PC-3 (cell line): ENCODE data around the gene HIPK1. TPM values are rescaled to one million over a fixed set of nuclear protein-coding genes. Genes with fewer than 3 reads are reported as not detected.

ENCODE experiments used
- ATAC-seq: fragments of 200-7000 bp; cut with Tn5 transposase; 2 replicates; pipeline ENCODE4 v1.9.1; 2020; ENCODE audit warnings: mild to moderate bottlenecking, moderate library complexity
- BruUV-seq: library from RNA; stranded (reverse); fragments of 400-500 nt; replicated peaks from 2 replicates; lab custom pipeline; 2021; lab: Mats Ljungman, UMichigan
- CTCF ChIA-PET: fragments of 300-600 bp; sonication (Branson Sonifier 250); formaldehyde crosslinking; loops from one replicate; lab custom pipeline; 2022; ENCODE audit warnings: antibody characterized with exemption; lab: Charles Lee
- POLR2A ChIA-PET: fragments of 300-600 bp; sonication (Branson Sonifier 250); formaldehyde crosslinking; loops from one replicate; lab custom pipeline; 2022; ENCODE audit warnings: antibody characterized with exemption; ENCODE audit not compliant: unreplicated experiment; lab: Charles Lee
- DNase-seq: peaks from one replicate; pipeline ENCODE4 v3.0.0-alpha.2; 2015
- H2AFZ ChIP-seq: fragments of 300-600 bp; sonication (generic); 2 replicates; pipeline ENCODE4 v1.6.0; 2016; ENCODE audit warnings: antibody characterized with exemption, low read length
- H3F3A ChIP-seq: fragments of 300-600 bp; sonication (generic); one replicate; pipeline ENCODE4 v1.6.0; 2017; ENCODE audit warnings: antibody characterized with exemption, low read length, control low read depth, mild to moderate bottlenecking; ENCODE audit not compliant: unreplicated experiment
- H3K27ac ChIP-seq: fragments of 300-600 bp; sonication (generic); 2 replicates; pipeline ENCODE4 v1.5.1; 2016; ENCODE audit warnings: mild to moderate bottlenecking, low read length
- H3K27me3 ChIP-seq: fragments of 300-600 bp; sonication (generic); 2 replicates; pipeline ENCODE4 v1.6.1; 2016; ENCODE audit warnings: low read length, mixed read lengths
- H3K36me3 ChIP-seq: fragments of 300-600 bp; sonication (generic); 2 replicates; pipeline ENCODE4 v1.6.1; 2016; ENCODE audit warnings: low read depth, mixed run types, low read length, mixed read lengths
- H3K4me1 ChIP-seq: fragments of 300-600 bp; sonication (generic); 2 replicates; pipeline ENCODE4 v1.5.1; 2016; ENCODE audit warnings: low read length; ENCODE audit not compliant: insufficient read depth
- H3K4me2 ChIP-seq: fragments of 300-600 bp; sonication (generic); 2 replicates; pipeline ENCODE4 v1.6.0; 2016; ENCODE audit warnings: low read length
- H3K4me3 ChIP-seq: fragments of 300-600 bp; sonication (generic); 2 replicates; pipeline ENCODE4 v1.5.1; 2016; ENCODE audit warnings: mild to moderate bottlenecking, low read length, mixed read lengths
- H3K79me2 ChIP-seq: fragments of 300-600 bp; sonication (generic); 2 replicates; pipeline ENCODE4 v1.6.1; 2017; ENCODE audit warnings: low read length, mixed read lengths
- H3K9ac ChIP-seq: fragments of 300-600 bp; sonication (generic); 2 replicates; pipeline ENCODE4 v1.6.0; 2016; ENCODE audit warnings: mild to moderate bottlenecking, low read length
- H3K9me2 ChIP-seq: fragments of 300-600 bp; sonication (generic); replicated peaks from 2 replicates; pipeline ENCODE4 v1.6.1; 2016; ENCODE audit warnings: mixed run types, low read length, mixed read lengths
- H3K9me3 ChIP-seq: fragments of 300-600 bp; sonication (generic); 2 replicates; pipeline ENCODE4 v1.6.1; 2016; ENCODE audit warnings: low read length, mixed read lengths
- H4K20me1 ChIP-seq: fragments of 300-600 bp; sonication (generic); 2 replicates; pipeline ENCODE4 v1.6.1; 2016; ENCODE audit warnings: low read length, mixed read lengths
- CTCF ChIP-seq: fragments of 300-600 bp; sonication (generic); conservative IDR thresholded peaks from 2 replicates; pipeline ENCODE4 v1.5.1; 2017; ENCODE audit warnings: antibody characterized with exemption, low read depth, mild to moderate bottlenecking, low read length
- EZH2 ChIP-seq: fragments of 300-600 bp; sonication (generic); IDR thresholded peaks from one replicate; pipeline ENCODE4 v1.6.1; 2017; ENCODE audit warnings: antibody characterized with exemption, mild to moderate bottlenecking, low read length; ENCODE audit not compliant: unreplicated experiment
- EZH2phosphoT487 ChIP-seq: fragments of 300-600 bp; sonication (generic); IDR thresholded peaks from 2 replicates; pipeline ENCODE4 v1.6.1; 2018; ENCODE audit warnings: mild to moderate bottlenecking, antibody characterized with exemption, low read length, borderline replicate concordance
- intact Hi-C: fragments of 100-400 bp; cut with micrococcal nuclease; formaldehyde crosslinking; loops from 2 replicates; pipeline ENCODE4 v1.9.0; 2023
- total RNA-seq: library from RNA; depleted of rRNA; stranded (reverse); fragments of >200 nt; gene quantifications from 2 replicates; pipeline ENCODE4 v1.2.3, GENCODE V29; 2014

The HIPK1 gene
- total RNA-seq, 1 experiment from 2014 or later, result 19.9 TPM

- Histone ChIP-seq H3F3A (no peaks in the 10 kb centered on the region), H3K4me3 (peak overlapping the region; percentile 86), H2AFZ (peak overlapping the region; percentile 99), H3K9me2 (no peaks in the 10 kb centered on the region), H3K9ac (peak overlapping the region; percentile 82), H3K79me2 (peaks cover 63% of the 10 kb centered on the region), H3K4me1 (peaks cover 32% of the 10 kb centered on the region), H3K9me3 (no peaks in the 10 kb centered on the region), H3K4me2 (peak overlapping the region; percentile 96), H3K36me3 (no peaks in the 10 kb centered on the region), H4K20me1 (peaks cover 20% of the 10 kb centered on the region; the same call in 1 of the 2 replicates), H3K27me3 (no peaks in the 10 kb centered on the region), H3K27ac (peak overlapping the region; percentile 41)
- BruUV-seq, result TSS peak; percentile 46
- peak; percentile 49 for ATAC-seq
- TF ChIP-seq EZH2 (no peak), EZH2phosphoT487 (no peak), CTCF (peak; percentile 31; the same call in 1 of the 2 replicates)
- peak; percentile 22 for DNase-seq
- intact Hi-C loops, result loop anchor here (1.0 kb wide), 1 partner anchor 25 kb away; the partner anchor contains the start of gene DCLRE1B
- ChIA-PET CTCF (interaction anchor here (0.5 kb wide), 1 partner anchor 118 kb away, joined by 3 read pairs; the partner anchor contains the start of gene RSBN1), POLR2A (interaction anchor here (0.5 to 1.3 kb wide), 4 partner anchors 26 to 580 kb away, joined by 3 to 10 read pairs (median 4); partner anchors contain the start of gene AP4B1)
These were observed 800 bp downstream of the HIPK1 start for GRCh38 chr1:113929750-113930498.

DNA sequence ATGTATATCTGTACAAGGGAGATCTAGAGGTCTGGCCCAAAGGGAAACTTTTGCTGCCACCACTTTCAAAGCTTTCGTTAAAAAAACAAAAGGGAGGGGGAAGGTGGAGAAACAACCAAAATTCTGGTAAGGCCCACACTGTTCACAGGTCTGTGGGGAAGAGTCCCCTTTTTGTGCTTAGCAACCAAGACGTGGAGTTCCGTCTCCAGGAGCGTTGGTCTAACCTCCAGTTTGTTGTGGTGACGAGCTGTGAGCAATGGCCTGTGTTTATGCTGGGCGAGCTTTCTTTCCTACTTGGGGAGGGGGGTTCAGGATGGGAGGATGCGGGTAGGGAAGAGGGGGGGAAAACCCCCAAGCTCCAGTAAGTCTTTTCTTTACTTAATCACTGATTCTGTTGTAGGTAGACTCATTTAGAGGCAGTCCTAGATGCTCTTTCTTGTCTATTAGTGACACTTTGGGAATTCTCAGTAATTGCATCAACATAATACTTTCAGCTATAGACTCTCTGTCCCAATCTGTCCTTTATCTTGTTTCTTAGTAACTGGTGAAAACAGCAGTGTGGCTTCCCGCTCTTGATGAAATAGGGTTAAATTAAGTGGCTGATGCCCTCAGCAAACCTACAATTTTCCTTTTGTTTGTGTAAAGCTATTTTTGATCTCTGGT lies 1.5 kb downstream of the HIPK1 start:
- Histone ChIP-seq H3K9ac (peak overlapping the region; percentile 82), H4K20me1 (peaks cover 26% of the 10 kb centered on the region; the same call in 1 of the 2 replicates), H3K9me3 (no peaks in the 10 kb centered on the region), H3K36me3 (no peaks in the 10 kb centered on the region), H3K79me2 (peaks cover 70% of the 10 kb centered on the region), H3K4me1 (peaks cover 32% of the 10 kb centered on the region), H3K4me2 (peak overlapping the region; percentile 96), H3F3A (no peaks in the 10 kb centered on the region), H3K27ac (peak overlapping the region; percentile 41), H3K9me2 (no peaks in the 10 kb centered on the region), H3K27me3 (no peaks in the 10 kb centered on the region), H3K4me3 (peak overlapping the region; percentile 86), H2AFZ (peak overlapping the region; percentile 99)
- ChIA-PET CTCF (no interaction called here), POLR2A (interaction anchor here (0.5 to 1.0 kb wide), 6 partner anchors 25 to 579 kb away, joined by 3 to 6 read pairs (median 4); partner anchors contain the start of gene PHTF1)
- ATAC-seq, result peak; percentile 30
- TF ChIP-seq EZH2phosphoT487, result no peak
- no peak for TF ChIP-seq EZH2
- no peak for TF ChIP-seq CTCF
- BruUV-seq, result no TSS peak
- DNase-seq, result peak; percentile 54
- intact Hi-C loops, result loop anchor here (1.0 kb wide), 1 partner anchor 118 kb away; the partner anchor contains the start of gene RSBN1
